GM19023 (cell line): ENCODE data around the gene TSNAX.
A peak's percentile ranks its signal among the peaks of the same experiment; 100 is the strongest.

Experiments used
- ATAC-seq: cut with Tn5 transposase; IDR thresholded peaks from one replicate; pipeline ENCODE4 v1.9.1; 2021; ENCODE audit warnings: mild to moderate bottlenecking, moderate library complexity; ENCODE audit not compliant: unreplicated experiment

Gene TSNAX

GRCh38 chr1:231597971-231598370, 69.5 kb downstream of the TSNAX start:
- no peak for ATAC-seq

- no peak for ATAC-seq
These were observed 72.0 kb downstream of the TSNAX start for GRCh38 chr1:231600458-231600976.

GRCh38 chr1:231601824-231602672, 73.6 kb downstream of the TSNAX start:
- no peak for ATAC-seq

- ATAC-seq: no peak
These were observed 74.2 kb downstream of the TSNAX start for GRCh38 chr1:231602673-231602984.

- no peak for ATAC-seq
These were observed 75.3 kb downstream of the TSNAX start for GRCh38 chr1:231603598-231604275.

- no peak for ATAC-seq
These were observed 75.8 kb downstream of the TSNAX start for GRCh38 chr1:231604276-231604621.

- ATAC-seq: no peak
These were observed 77.0 kb downstream of the TSNAX start for GRCh38 chr1:231605149-231606100.

GRCh38 chr1:231606712-231607111, 78.2 kb downstream of the TSNAX start:
- ATAC-seq: no peak

GRCh38 chr1:231610388-231610787, 81.9 kb downstream of the TSNAX start:
- no peak for ATAC-seq

GRCh38 chr1:231611111-231611510, 82.6 kb downstream of the TSNAX start:
- no peak for ATAC-seq

GRCh38 chr1:231611851-231612250, 83.4 kb downstream of the TSNAX start:
- ATAC-seq: no peak

- peak; percentile 97 for ATAC-seq
These were observed 84.1 kb downstream of the TSNAX start for GRCh38 chr1:231612393-231613089.

- ATAC-seq: no peak
These were observed 85.2 kb downstream of the TSNAX start for GRCh38 chr1:231613419-231614349.
